Endodermal cell (in vitro differentiated cells): ENCODE results near the gene COL18A1. TPM values are rescaled to one million over a fixed set of nuclear protein-coding genes. Genes with fewer than 3 reads are reported as not detected.

Source experiments
- DNase-seq: peaks from one replicate; pipeline ENCODE4 v3.0.0-alpha.2; 2017
- H3K27ac ChIP-seq: 2 replicates; pipeline ENCODE4 v1.5.1; 2013; ENCODE audit warnings: mild to moderate bottlenecking, low read depth, low read length, moderate library complexity
- H3K27me3 ChIP-seq: 2 replicates; pipeline ENCODE4 v1.6.1; 2013; ENCODE audit warnings: mild to moderate bottlenecking, low read length, moderate library complexity; ENCODE audit not compliant: insufficient read depth, control insufficient read depth, poor library complexity, severe bottlenecking
- H3K36me3 ChIP-seq: 2 replicates; pipeline ENCODE4 v1.7.0; 2013; ENCODE audit warnings: mild to moderate bottlenecking, low read length, moderate library complexity; ENCODE audit not compliant: control insufficient read depth, insufficient read depth
- H3K4me1 ChIP-seq: one replicate; pipeline ENCODE4 v1.7.0; 2013; ENCODE audit warnings: low read length; ENCODE audit not compliant: control insufficient read depth, insufficient read depth
- H3K4me3 ChIP-seq: 2 replicates; pipeline ENCODE4 v1.5.1; 2013; ENCODE audit warnings: mild to moderate bottlenecking, low read length, moderate library complexity
- H3K9ac ChIP-seq: 2 replicates; pipeline ENCODE4 v1.6.1; 2013; ENCODE audit warnings: mild to moderate bottlenecking, low read length, moderate library complexity; ENCODE audit not compliant: poor library complexity, severe bottlenecking; ENCODE audit errors: extremely low read depth
- H3K9me3 ChIP-seq: 2 replicates; pipeline ENCODE4 v1.6.1; 2013; ENCODE audit warnings: mild to moderate bottlenecking, low read length, moderate library complexity; ENCODE audit not compliant: control insufficient read depth
- H3K27ac Mint-ChIP-seq: 2 replicates; pipeline ENCODE4 v1.8.0; 2020; ENCODE audit warnings: mixed read lengths
- H3K27me3 Mint-ChIP-seq: 2 replicates; pipeline ENCODE4 v1.8.0; 2021; ENCODE audit warnings: mild to moderate bottlenecking, mixed read lengths; ENCODE audit not compliant: insufficient read depth
- H3K36me3 Mint-ChIP-seq: 2 replicates; pipeline ENCODE4 v1.8.0; 2020; ENCODE audit warnings: low read depth, mixed read lengths
- H3K4me1 Mint-ChIP-seq: 2 replicates; pipeline ENCODE4 v1.8.0; 2020; ENCODE audit warnings: mixed read lengths
- H3K4me3 Mint-ChIP-seq: 2 replicates; pipeline ENCODE4 v1.8.0; 2020; ENCODE audit warnings: mild to moderate bottlenecking, moderate library complexity, mixed read lengths
- H3K9me3 Mint-ChIP-seq: 2 replicates; pipeline ENCODE4 v1.8.0; 2020; ENCODE audit warnings: mild to moderate bottlenecking, mixed read lengths
- WGBS, 2 experiments: methylation state at CpG; one replicate each; pipeline versions ENCODE4 v1.1.5 to v1.1.7; 2013; ENCODE audit warnings: missing lambda C conversion rate in 2 of 2, mixed read lengths in 1 of 2; ENCODE audit not compliant: insufficient coverage in 1 of 2, insufficient read length in 1 of 2; 5-methylcytosine and 5-hydroxymethylcytosine counted together
- total RNA-seq, 2 donors: library from RNA; stranded (reverse); fragmentation: NEBNext Ultra II Directional in 1 of 2; extraction: Animal tissue kit (Norgen Biotek cat#: 25700) in 1 of 2; gene quantifications; 2 replicates in 1 of 2; 3 replicates in 1 of 2; pipeline ENCODE4 v1.2.1, GENCODE V29; 2021
- TF ChIP-seq, protein P1 (sequence below): fragments of 200-600 bp; sonication (generic); conservative IDR thresholded peaks from 2 replicates; pipeline ENCODE4 v1.5.0; 2021; ENCODE audit warnings: antibody characterized with exemption, mild to moderate bottlenecking

COL18A1 gene
- total RNA-seq, 2 donors from 2014 or later: 332 to 398 TPM

DNA sequence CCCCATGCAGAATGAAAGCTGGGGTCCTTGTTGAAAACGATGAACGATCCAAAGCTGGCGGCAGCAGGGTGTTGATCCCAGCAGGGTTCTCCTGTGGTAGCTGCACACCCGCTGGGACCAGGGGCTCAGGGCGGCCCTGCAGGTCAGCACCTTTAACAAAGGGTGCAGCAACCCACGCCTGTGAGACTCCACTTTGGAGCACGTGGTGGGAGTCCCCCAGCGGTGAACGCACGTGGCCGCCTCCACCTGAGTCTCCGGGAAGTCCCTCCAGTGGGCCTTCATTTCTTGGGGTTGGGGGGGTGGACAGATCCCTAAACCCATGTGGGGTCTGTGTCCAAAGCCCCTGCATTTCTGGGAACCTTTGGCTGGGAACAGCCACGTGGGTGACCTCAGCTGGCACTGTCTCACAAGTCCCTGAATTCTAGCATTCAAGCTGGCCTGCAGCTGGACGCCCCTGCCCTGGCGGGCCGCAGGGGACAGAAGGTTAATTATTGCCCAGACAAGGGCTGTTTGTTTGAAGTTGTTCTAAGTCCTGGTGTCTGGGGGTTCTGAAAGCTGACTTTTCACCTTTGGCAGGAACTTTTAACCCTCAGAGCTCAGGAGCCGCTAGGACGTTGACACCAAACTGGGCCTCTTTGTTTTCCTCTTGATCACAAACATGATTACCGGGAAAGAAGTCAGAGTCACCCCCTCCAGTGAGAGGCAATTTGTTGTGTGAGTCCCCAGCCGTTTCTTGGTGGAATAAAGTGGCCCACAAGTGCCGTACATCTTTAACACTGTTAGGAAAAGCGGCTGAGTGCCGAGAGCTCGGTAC lies 64.5 kb downstream of the COL18A1 start:
- peaks cover 18% of the 10 kb centered on the region for H3K4me1 Mint-ChIP-seq
- Histone ChIP-seq H3K9me3 (no peaks in the 10 kb centered on the region), H3K27me3 (no peaks in the 10 kb centered on the region), H3K27ac (peak overlapping the region; percentile 57), H3K36me3 (peaks cover 41% of the 10 kb centered on the region), H3K9ac (no peak overlapping the region), H3K4me1 (peaks cover 9% of the 10 kb centered on the region), H3K4me3 (no peak overlapping the region)
- TF ChIP-seq, protein P1, sequence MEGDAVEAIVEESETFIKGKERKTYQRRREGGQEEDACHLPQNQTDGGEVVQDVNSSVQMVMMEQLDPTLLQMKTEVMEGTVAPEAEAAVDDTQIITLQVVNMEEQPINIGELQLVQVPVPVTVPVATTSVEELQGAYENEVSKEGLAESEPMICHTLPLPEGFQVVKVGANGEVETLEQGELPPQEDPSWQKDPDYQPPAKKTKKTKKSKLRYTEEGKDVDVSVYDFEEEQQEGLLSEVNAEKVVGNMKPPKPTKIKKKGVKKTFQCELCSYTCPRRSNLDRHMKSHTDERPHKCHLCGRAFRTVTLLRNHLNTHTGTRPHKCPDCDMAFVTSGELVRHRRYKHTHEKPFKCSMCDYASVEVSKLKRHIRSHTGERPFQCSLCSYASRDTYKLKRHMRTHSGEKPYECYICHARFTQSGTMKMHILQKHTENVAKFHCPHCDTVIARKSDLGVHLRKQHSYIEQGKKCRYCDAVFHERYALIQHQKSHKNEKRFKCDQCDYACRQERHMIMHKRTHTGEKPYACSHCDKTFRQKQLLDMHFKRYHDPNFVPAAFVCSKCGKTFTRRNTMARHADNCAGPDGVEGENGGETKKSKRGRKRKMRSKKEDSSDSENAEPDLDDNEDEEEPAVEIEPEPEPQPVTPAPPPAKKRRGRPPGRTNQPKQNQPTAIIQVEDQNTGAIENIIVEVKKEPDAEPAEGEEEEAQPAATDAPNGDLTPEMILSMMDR: no peak
- H3K27ac Mint-ChIP-seq: peak overlapping the region; percentile 69
- 81 to 83% methylated on average over 20 to 24 of the region's 24 CpGs for WGBS, 2 experiments
- peak overlapping the region; percentile 27 for H3K4me3 Mint-ChIP-seq
- no peak for DNase-seq
- H3K27me3 Mint-ChIP-seq: no peaks in the 10 kb centered on the region
- no peaks in the 10 kb centered on the region for H3K9me3 Mint-ChIP-seq
- H3K36me3 Mint-ChIP-seq: peaks cover 36% of the 10 kb centered on the region

DNA sequence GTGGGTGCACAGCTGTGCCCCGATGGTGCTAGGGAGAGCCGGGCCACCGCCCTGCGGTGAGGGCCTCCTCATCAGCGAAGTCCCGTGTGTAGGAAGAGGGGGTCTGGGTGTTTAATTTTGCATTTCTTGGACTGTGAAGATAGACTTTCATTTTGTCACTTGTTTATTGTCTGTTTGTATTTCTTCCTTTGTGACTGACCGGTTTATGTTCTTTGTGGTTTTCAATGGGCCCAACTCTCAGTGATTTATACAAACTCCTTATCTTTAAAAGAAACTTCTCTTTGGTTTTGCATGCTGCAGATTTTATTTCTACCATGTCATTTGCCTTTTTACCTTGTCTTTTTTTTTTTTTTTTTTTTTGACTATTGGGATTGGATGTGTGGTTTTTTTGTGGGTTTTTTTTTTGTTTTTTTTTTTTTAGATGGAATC lies 65.1 kb downstream of the COL18A1 start:
- peaks cover 45% of the 10 kb centered on the region for H3K36me3 ChIP-seq
- peak overlapping the region; percentile 69 for H3K27ac Mint-ChIP-seq
- H3K27ac ChIP-seq: peak overlapping the region; percentile 52
- 93 to 96% methylated on average over 5 to 7 of the region's 7 CpGs for WGBS, 2 experiments
- H3K9me3 ChIP-seq: no peaks in the 10 kb centered on the region
- H3K4me1 ChIP-seq: peaks cover 9% of the 10 kb centered on the region
- H3K9me3 Mint-ChIP-seq: no peaks in the 10 kb centered on the region
- H3K27me3 ChIP-seq: no peaks in the 10 kb centered on the region
- no peak overlapping the region for H3K9ac ChIP-seq
- peaks cover 42% of the 10 kb centered on the region for H3K36me3 Mint-ChIP-seq
- no peak overlapping the region for H3K4me3 ChIP-seq
- H3K27me3 Mint-ChIP-seq: no peaks in the 10 kb centered on the region
- H3K4me3 Mint-ChIP-seq: peak overlapping the region; percentile 27
- no peak for DNase-seq
- TF ChIP-seq, protein P1: no peak
- peaks cover 18% of the 10 kb centered on the region for H3K4me1 Mint-ChIP-seq

DNA sequence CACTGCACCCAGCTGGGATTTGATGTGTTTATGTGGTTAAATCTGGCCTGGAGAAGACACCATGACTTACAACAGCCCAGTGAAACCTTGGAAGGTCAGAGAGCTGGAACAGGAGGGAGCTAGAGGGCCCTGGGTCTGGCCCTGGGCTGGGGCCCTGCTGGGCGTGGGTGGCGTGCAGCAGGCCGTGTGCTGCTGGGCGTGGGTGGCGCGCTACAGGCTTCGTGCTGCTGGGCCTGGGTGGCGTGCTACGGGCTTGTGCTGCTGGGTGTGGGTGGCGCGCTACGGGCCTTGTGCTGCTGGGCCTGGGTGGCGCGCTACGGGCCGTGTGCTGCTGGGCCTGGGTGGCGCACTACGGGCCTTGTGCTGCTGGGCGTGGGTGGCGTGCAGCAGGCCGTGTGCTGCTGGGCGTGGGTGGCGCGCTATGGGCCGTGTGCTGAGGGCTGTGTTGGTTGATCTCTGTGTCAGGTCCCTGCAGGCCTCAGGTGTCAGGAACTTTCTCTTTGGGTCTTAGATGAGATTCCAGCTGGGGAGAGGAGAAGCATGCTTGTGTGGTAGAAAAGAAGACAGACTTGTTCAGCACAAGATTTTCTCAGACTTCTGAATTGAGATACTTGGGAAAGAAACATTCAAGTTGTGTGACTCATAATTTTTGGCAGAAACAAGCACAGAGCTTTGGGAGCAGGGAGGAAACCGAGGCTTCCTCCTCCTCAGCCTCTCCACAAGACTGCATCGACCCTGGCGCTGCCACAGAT lies 66.0 kb downstream of the COL18A1 start:
- H3K27ac ChIP-seq: no peak overlapping the region
- H3K9me3 ChIP-seq: no peaks in the 10 kb centered on the region
- DNase-seq: no peak
- Mint-ChIP-seq H3K4me1 (peaks cover 18% of the 10 kb centered on the region), H3K27ac (peak overlapping the region; percentile 67), H3K9me3 (no peaks in the 10 kb centered on the region), H3K27me3 (no peaks in the 10 kb centered on the region), H3K4me3 (no peak overlapping the region), H3K36me3 (peaks cover 44% of the 10 kb centered on the region)
- no peak overlapping the region for H3K9ac ChIP-seq
- no peaks in the 10 kb centered on the region for H3K27me3 ChIP-seq
- H3K4me3 ChIP-seq: no peak overlapping the region
- TF ChIP-seq, protein P1: no peak
- peaks cover 9% of the 10 kb centered on the region for H3K4me1 ChIP-seq
- peaks cover 53% of the 10 kb centered on the region for H3K36me3 ChIP-seq
- WGBS, 2 experiments: 96% methylated on average over 28 of the region's 28 CpGs
